ENCODE data around the gene CEP350. TPM values are rescaled to one million over a fixed set of nuclear protein-coding genes. Genes with fewer than 3 reads are reported as not detected.

Gene CEP350
- total RNA-seq, 1 donor from 2014 or later = 48.7 TPM

GRCh38 chr1:180020017-180020416, 65.4 kb downstream of the CEP350 start:
- H3K4me1 Mint-ChIP-seq (ENCODE audit: low read depth) = no peaks in the 10 kb centered on the region
- no peak for TF ChIP-seq CTCF (IDR thresholded peaks at IDR 0.05; ENCODE audit: unreplicated experiment)
- no peak overlapping the region for H3K27ac Mint-ChIP-seq
- no peaks in the 10 kb centered on the region for H3K9me3 Mint-ChIP-seq (ENCODE audit: low read depth)
- no peaks in the 10 kb centered on the region for H3K27me3 Mint-ChIP-seq
- no peak for DNase-seq (ENCODE audit: low spot score, unreplicated experiment)
- no peak overlapping the region for H3K4me3 Mint-ChIP-seq (ENCODE audit: low read depth)
- peaks cover 17% of the 10 kb centered on the region for H3K36me3 Mint-ChIP-seq (ENCODE audit: insufficient read depth)

- no peak for TF ChIP-seq CTCF (IDR thresholded peaks at IDR 0.05; ENCODE audit: unreplicated experiment)
- H3K27me3 Mint-ChIP-seq = no peaks in the 10 kb centered on the region
- peaks cover 13% of the 10 kb centered on the region for H3K36me3 Mint-ChIP-seq (ENCODE audit: insufficient read depth)
- H3K9me3 Mint-ChIP-seq (ENCODE audit: low read depth) = no peaks in the 10 kb centered on the region
- no peak overlapping the region for H3K27ac Mint-ChIP-seq
- H3K4me1 Mint-ChIP-seq (ENCODE audit: low read depth) = peaks cover under 1% of the 10 kb centered on the region
- no peak overlapping the region for H3K4me3 Mint-ChIP-seq (ENCODE audit: low read depth)
- no peak for DNase-seq (ENCODE audit: low spot score, unreplicated experiment)
These were observed 71.9 kb downstream of the CEP350 start for GRCh38 chr1:180026556-180026955.

- TF ChIP-seq CTCF (IDR thresholded peaks at IDR 0.05; ENCODE audit: unreplicated experiment) = no peak
- Mint-ChIP-seq H3K4me3 (ENCODE audit: low read depth) (no peak overlapping the region), H3K9me3 (ENCODE audit: low read depth) (no peaks in the 10 kb centered on the region), H3K4me1 (ENCODE audit: low read depth) (peaks cover 3% of the 10 kb centered on the region), H3K27me3 (no peaks in the 10 kb centered on the region), H3K36me3 (ENCODE audit: insufficient read depth) (peaks cover 14% of the 10 kb centered on the region), H3K27ac (no peak overlapping the region)
- DNase-seq (ENCODE audit: low spot score, unreplicated experiment) = no peak
These were observed 73.4 kb downstream of the CEP350 start for GRCh38 chr1:180027949-180028445.

GRCh38 chr1:180028864-180029263, 74.3 kb downstream of the CEP350 start:
- no peaks in the 10 kb centered on the region for H3K9me3 Mint-ChIP-seq (ENCODE audit: low read depth)
- H3K27me3 Mint-ChIP-seq = no peaks in the 10 kb centered on the region
- H3K36me3 Mint-ChIP-seq (ENCODE audit: insufficient read depth) = peaks cover 17% of the 10 kb centered on the region
- TF ChIP-seq CTCF (IDR thresholded peaks at IDR 0.05; ENCODE audit: unreplicated experiment) = no peak
- no peak overlapping the region for H3K27ac Mint-ChIP-seq
- no peak overlapping the region for H3K4me3 Mint-ChIP-seq (ENCODE audit: low read depth)
- no peak for DNase-seq (ENCODE audit: low spot score, unreplicated experiment)
- H3K4me1 Mint-ChIP-seq (ENCODE audit: low read depth) = peaks cover 3% of the 10 kb centered on the region

- DNase-seq (ENCODE audit: low spot score, unreplicated experiment) = no peak
- TF ChIP-seq CTCF (IDR thresholded peaks at IDR 0.05; ENCODE audit: unreplicated experiment) = no peak
- no peaks in the 10 kb centered on the region for H3K9me3 Mint-ChIP-seq (ENCODE audit: low read depth)
- no peak overlapping the region for H3K4me3 Mint-ChIP-seq (ENCODE audit: low read depth)
- H3K27me3 Mint-ChIP-seq = no peaks in the 10 kb centered on the region
- peaks cover 3% of the 10 kb centered on the region for H3K4me1 Mint-ChIP-seq (ENCODE audit: low read depth)
- peaks cover 18% of the 10 kb centered on the region for H3K36me3 Mint-ChIP-seq (ENCODE audit: insufficient read depth)
- peak overlapping the region; percentile 43 for H3K27ac Mint-ChIP-seq
These were observed 75.0 kb downstream of the CEP350 start for GRCh38 chr1:180029524-180030135.

Data from progenitor cell of endocrine pancreas (in vitro differentiated cells).